HG03097 (cell line): Measurements from ENCODE around the gene LRRTM4.

Experiments
- ATAC-seq: cut with Tn5 transposase; IDR thresholded peaks from one replicate; pipeline ENCODE4 v1.9.1; 2021; ENCODE audit not compliant: unreplicated experiment, low FRiP score

Gene LRRTM4

DNA sequence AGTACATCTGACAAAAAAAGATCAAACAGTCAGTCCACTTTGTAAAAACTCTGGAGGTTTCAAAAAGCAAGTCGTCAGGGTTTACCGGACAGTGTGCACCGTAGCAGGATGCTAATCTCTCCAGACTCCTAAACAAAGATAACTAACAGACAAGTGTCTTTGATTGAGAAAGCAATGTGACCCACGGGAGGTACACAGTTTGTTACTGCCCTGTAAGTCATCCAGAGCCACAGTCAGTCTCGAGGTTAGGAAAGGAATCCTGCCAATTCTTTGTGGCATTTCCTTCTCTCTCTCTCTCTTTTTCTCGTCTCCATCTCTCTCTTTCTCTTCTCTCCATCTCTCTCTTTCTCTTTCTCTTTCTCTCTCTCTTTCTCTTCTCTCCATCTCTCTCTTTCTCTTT, 42.8 kb downstream of the LRRTM4 start:
- no peak for ATAC-seq

DNA sequence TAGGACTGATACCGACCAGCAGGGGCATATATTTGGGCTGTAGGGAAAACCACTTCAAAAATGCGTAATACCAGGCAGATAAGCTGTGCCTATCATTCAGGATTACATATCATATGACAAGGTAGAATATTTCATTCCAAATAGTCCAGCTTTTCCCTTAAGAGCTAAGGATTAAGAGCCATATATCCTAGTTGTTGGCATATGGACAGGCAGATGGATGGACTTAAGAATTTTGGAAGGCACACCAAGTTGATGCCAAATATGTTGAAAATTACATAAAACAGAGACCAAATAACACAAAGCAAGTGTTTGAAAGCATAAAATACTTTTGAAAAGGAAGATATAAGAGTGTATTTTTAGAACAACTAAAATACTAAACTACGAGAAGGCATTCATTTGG, 52.1 kb downstream of the LRRTM4 start:
- no peak for ATAC-seq

DNA sequence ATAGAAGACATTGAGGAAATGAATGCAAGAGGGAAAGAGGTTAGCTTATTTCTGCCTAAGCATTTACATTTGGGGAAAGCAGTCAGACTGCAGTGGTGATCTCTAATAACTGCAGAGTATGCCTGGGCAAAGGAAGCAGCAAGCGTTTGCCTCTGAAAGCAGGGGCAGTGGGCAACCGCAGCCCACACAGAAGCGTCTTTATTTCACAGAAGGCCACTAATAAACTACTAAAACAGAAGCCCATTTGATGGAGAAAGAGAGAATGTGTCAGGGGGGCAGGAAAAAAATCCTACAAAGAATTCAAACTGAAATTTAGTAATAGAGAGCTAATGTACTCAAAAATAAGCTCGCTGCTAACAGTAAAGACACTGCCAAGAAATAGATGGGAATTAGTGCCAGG, 53.1 kb downstream of the LRRTM4 start:
- no peak for ATAC-seq

DNA sequence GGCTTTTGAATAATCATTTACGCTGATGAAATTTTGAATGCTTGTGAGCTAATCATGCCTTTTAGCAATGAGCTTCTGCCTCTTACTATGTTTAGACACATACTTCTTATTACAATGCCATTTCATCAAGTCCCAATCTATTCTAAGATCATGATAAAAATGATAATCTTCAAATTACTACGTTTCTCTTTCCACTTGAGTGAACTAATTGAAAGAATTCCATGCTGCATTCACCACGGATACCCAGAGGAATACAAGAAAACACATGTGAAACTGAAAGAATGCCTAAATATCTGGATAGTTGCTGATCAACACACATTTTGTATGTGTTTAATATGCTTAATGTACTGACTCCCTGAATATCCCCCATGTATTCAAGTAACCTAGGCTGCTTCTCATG, 62.3 kb downstream of the LRRTM4 start:
- ATAC-seq = no peak

DNA sequence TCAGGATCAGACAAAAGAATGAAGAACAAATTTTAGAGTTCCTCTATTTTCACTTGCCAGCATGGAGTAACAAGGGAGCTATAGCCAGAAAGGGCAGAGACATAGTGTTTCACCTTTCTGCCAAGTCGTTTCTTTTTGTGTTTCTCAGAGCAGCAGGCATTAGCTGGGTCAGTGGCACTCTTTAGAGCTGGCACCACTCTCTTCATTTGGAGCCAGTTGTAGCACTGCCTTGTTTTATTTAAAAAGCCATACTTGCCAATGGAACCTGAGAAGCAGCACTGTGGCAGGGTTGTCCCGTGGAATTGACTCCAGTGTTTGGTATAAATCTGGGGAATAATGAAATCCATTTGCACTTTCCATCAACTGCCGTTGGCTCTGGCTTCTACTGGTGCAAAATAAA, 64.0 kb downstream of the LRRTM4 start:
- no peak for ATAC-seq

DNA sequence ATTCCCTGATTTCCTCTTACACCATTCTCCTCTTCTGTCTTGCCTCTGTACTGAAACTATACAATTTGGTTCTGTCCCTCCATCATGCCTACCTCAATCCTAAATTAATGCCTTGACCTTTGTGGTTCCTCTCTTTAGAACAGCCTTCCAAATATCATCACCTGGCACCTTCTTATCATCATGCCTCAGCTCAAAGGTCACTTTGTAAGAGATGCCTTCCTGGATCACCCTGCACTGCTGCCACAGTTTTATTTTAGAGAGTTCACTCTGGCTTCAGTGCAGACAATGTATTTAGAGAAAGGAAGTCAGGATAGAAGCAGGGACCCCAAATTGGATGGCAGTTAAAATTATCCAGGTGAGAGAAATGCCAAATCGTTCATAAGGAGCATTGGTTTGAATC, 64.5 kb downstream of the LRRTM4 start:
- no peak for ATAC-seq

DNA sequence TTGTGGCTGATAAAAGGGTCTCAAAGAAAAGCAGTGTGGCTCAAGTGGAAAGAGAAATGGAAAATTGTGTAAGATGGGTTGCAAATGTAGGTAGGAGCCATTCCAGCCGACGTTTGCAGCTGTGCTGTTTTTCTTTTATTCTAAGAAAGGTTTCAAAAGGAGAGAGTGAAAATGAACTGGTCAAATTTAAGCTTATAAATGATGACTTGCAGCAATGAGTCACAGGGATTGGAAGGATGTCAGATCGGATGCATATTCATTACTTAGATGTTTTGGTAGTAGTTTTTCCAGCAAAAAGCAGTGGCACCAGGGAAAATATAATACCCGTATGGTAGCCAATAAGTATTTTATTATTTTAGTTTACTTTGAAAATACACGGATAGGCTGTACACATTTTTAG, 79.1 kb downstream of the LRRTM4 start:
- no peak for ATAC-seq

DNA sequence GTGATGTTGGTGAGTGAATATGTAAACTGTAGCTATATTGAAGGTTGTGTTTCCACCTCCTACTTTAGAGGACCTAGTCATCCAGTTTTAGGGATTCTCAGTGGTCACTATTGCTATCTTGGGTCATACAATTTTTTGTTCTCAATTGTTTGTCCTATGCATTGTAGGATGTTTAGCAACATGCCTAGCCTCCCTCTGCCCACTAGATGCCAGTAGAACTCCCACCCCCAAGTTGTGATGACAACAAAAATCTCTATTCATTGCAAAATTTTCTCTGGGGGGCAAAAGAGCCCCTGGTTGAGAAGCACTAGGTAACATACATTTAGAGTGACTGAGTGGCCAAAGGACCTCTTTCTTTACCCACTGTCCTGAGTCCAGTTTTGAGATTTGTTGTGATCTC, 87.3 kb downstream of the LRRTM4 start:
- no peak for ATAC-seq

DNA sequence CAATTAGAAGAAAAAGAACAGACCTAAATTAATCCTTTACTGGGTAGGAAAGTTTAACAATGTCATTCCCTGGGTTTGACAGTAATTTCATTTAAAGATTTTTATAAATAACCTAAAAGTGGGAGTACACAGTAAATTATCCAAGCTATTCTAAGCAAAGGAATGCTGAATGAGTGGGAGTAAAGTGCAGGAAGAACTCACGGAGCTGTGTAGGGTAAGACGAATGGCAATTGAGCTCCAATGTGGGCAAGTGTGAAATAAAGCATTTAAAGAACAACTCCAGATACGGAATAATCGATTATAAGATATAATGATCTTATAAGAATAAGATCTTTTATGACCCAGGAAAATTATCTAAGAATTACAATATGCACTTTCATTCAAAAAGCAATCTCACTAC, 93.2 kb downstream of the LRRTM4 start:
- no peak for ATAC-seq

DNA sequence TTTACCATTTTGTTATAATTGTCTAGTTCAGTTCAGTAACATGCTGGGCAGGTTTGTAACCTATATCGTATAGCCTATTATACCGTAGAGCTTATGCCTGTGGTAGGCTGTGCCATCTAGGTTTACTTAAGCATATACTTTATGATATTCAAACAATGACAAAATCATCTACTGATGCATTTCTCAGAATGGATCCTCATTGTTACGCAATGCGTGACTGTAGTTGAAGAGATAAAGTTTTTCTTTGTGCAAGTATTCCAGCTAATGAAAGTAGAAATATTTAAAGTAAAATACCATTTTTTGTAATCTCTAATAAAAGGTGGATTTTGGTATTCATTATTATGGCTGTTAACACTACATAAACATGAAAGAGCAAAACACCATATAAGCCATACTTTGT, 100.2 kb downstream of the LRRTM4 start:
- ATAC-seq = no peak

DNA sequence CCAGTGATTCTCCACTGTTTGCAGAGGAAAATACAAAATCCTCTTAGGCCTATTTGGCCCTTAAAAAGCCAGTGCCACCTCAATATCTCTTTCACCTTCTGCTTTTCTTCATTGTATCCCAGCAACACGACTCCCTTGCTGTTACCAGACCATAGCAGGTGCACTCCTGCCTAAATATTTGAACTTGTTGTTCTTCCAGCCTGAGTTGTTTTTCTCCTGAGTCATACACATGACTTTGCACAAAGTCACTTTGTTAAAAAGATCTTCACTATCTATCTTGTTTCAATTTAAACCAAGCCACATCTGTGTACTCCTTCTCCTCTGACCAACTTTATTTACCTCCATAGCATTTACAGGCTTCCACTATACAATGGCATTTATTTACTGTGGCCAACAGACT, 103.6 kb downstream of the LRRTM4 start:
- no peak for ATAC-seq

DNA sequence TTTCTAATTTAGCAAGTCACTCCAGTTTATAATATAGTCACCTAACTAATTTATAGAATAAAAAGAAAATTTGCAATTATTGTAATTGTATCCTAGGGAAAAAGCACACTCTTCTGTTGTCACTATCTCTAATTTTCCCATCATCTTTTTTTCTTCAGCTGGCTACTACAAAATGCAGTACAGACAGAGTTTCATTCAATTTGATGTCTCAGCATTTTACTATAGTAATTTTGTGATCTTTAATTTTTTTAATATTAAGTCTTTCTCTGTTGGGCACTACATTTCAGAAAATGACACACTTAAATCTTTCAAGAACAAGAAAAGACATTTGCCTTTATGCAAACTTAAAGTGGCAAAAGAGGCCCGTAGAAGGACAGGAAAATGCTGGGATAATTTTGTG, 118.0 kb downstream of the LRRTM4 start:
- no peak for ATAC-seq

DNA sequence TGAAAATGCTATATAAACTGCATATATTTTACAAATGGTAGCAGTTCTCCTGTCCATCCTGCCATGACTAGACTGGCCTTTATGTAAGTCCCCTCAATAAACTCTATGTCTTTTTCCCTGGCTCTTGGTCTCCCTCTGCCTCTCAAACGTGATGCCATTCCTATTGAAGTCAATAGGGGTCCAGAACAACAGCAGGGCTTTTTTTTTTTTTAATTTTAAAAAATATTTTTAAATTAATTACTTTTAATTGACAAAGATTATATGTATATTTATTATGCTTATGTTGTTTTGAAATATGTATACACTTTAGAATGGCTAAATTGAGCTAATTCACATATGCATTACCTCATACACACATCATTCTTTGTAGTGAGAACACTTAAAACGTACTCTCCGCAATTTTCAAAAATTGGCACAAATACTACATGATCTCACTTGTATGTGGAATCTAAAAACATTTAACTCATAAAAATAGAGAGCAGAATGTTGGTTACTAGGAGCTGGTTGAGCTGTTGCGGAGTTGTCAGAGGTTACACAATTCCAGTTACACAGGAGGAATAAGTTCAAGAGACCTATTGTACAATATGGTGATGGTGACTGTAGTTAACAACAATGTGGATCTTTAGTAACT, 123.1 kb downstream of the LRRTM4 start:
- ATAC-seq = no peak

DNA sequence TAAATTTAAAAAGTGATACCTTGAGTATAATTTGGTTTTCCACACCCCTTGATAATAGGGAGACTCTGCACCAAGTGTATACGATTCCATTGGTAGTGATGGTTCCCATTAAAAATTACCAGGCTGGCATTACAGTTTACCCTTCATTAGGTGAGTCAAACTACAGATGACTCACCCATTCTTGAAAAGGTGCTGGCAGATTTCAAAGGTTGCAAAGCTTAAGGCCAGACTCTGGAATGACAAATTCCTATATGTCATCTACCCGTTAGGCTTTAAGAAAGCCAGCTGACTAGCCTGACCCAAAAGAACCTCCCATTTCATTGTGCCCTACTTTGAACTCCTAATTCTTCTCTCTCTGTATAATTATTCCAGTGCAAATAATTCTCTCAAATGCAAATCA, 124.4 kb downstream of the LRRTM4 start:
- no peak for ATAC-seq

DNA sequence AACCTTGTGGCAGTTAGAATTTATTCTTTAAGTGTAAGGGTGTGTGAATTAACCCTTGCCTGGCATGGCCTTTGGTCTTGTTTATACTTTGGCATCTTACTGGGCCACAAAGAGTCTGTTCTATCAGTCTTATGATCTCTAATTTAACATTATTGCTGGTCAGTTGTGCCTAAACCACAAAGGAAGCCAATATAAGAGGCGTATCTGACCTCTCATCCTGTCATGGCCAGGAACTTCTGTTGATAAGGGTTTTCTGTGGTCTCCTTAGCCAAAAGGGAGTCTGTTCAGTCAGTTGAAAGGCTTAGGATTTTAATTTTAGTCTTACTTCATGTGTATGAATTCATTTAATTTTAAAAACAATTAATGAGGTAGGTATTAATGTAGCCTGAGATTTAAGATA, 127.2 kb downstream of the LRRTM4 start:
- ATAC-seq = no peak

DNA sequence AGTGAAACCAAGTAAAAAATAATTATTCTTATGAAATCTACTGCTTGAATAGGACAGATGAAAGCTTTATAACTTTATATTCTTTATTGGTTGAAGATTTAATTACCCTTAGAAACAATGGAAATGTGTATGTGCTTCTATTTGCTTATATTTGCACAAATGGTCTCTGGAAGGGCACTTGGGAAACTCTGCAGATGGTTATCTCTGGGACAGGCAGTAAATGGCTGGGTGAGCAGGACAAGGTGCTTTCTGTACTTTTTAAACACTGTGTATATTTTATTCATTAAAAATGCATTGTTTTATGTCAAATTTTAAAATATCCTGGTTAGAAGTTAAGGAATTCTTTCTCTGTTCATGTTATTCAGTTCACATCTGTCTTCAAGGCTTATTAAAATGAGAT, 131.1 kb downstream of the LRRTM4 start:
- no peak for ATAC-seq

DNA sequence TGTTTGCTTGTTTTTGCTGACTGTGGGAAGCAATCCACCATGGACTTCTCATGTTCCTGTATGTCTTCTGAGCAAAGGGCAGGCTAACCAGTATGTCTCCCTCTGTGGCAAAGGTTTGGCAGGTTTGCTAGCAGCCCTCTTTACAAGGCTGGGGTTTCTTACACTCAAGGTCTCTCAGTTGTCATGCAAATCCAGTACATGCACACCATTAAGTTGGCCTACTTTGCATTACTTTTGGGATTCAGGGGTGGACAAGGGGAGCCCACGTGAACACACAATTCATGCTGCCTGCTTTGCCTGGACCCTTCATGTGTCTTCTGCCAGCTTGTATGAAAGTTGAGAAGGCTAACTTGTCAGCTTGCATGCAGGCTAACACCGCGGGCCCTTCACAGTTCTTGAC, 134.9 kb downstream of the LRRTM4 start:
- no peak for ATAC-seq

DNA sequence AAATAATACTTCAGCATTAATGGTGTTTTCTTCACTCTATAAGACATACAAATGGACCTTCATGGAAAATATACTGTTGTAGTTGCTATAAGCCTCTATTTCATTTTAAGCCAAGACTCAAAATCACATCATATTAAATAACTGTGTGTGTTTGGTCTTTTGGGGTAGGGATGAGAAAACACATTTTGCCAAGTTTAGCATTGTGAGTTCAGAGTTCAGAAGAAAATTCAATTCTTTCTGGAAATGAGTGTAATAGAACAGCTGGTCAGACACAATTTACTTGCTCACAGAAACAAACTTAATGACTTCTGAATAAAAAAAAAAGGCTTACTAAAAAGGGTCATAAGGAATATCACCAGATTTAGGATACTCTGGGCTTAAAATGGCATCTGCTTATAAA, 149.5 kb downstream of the LRRTM4 start:
- no peak for ATAC-seq

DNA sequence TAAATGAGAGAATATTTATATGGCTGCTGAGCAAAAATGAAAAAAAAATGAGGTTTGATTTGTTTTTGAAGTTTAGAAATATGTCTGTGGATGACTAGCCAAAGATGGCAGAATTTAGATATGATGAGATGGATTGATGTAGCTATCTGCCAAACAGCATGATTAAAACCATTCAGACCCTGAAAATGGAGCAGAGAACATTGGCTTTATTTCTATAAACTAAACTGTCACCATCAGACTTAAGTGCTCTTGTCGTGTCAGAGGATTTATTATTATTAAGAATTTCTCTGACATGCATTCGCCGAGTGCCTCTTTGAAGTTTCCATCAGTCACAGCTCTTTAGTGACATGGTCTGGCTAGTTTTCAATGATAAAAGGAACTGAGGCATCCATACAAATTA, 151.7 kb downstream of the LRRTM4 start:
- ATAC-seq = no peak

DNA sequence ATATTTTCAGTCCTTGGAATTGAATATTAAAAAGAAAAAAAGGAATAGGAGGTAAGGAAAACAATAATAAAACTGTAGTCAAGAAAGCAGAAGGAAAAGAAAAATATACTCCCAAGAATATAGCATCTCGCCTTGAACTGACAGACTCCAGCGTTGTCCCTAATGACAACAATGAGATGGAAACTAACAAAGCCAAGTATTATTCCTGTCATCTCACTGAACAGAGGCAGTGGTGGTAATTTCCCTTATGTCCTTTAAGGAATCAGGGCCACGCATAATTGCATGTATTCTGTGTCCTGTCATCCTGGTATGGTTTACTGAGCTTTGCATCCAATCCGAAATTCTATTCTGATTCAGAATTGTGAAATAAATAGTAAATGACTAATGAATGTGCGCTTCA, 158.9 kb downstream of the LRRTM4 start:
- no peak for ATAC-seq

DNA sequence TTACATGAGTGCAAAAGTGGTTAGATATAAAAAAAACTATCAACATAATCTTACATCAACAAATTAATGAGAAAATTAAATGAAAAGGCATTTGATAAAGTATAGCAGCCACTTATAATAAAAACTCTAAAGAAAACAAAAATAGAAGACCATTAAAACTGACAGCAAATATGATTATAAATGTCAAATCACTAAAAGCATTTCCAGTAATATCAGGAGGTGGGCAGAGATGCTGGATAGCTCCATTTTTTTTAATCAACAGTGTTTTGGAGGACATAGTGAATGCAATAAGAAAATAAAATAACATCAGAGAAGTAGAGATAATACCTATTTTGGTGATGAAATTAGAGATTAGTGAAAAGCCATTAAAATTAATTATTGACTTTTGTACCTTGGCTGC, 173.4 kb downstream of the LRRTM4 start:
- ATAC-seq = no peak

DNA sequence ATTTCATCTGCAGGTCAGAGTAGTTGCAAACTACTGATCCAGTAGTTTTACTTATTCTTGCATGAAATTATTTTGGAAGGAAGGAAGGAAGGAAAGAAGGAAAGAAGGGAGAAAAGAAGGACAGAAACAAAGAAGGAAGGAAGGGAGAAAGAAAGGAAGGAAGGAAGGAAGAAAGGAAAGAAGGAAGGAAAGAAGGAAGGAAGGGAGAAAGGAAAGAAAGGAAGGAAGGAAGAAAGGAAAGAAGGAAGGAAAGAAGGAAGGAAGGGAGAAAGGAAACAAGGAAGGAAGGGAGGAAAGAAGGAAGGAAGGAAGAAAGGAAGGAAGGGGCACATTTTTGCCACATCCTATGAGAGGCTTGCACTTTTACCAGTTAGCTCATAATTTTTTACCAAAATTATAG, 186.2 kb downstream of the LRRTM4 start:
- ATAC-seq = no peak
